Measurements from ENCODE around the gene MTA3.

DNA sequence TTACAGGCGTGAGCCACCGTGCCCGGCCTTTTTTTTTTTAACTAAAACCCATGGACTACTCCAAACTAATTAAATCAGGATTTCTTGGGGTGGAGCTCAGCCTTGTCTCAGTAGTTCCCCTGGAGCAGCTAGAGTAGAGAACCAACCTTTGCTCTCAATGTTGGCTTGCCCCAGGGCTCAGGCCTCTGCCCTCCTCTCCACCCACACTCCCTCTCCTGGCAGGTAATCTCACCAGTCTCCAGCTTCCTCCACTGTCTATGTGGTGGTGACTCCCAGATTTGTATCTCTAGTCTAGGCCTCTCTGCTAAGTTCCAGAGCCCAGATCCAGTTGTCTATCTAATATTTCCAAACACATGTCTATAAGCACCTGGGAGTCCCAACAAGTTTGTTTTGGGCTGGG, 9.6 kb upstream of the MTA3 start:
- TF ChIP-seq, protein P1, sequence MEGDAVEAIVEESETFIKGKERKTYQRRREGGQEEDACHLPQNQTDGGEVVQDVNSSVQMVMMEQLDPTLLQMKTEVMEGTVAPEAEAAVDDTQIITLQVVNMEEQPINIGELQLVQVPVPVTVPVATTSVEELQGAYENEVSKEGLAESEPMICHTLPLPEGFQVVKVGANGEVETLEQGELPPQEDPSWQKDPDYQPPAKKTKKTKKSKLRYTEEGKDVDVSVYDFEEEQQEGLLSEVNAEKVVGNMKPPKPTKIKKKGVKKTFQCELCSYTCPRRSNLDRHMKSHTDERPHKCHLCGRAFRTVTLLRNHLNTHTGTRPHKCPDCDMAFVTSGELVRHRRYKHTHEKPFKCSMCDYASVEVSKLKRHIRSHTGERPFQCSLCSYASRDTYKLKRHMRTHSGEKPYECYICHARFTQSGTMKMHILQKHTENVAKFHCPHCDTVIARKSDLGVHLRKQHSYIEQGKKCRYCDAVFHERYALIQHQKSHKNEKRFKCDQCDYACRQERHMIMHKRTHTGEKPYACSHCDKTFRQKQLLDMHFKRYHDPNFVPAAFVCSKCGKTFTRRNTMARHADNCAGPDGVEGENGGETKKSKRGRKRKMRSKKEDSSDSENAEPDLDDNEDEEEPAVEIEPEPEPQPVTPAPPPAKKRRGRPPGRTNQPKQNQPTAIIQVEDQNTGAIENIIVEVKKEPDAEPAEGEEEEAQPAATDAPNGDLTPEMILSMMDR (IDR thresholded peaks at IDR 0.05): no peak
- no peak for TF ChIP-seq EZH2 (IDR thresholded peaks at IDR 0.05; ENCODE audit: borderline replicate concordance, insufficient read depth, low read depth, low read length, poor library complexity, severe bottlenecking)

Data from B cell (primary cell).